K562 (cell line): ENCODE measurements around the gene RPTOR. TPM values are rescaled to one million over a fixed set of nuclear protein-coding genes. Genes with fewer than 3 reads are reported as not detected.

Source experiments
- ATF7 ChIP-seq: fragments of 450-650 bp; IDR thresholded peaks from 2 replicates; pipeline ENCODE4 v1.7.1; 2014; ENCODE audit warnings: mild to moderate bottlenecking, moderate library complexity
- CREBBP ChIP-seq: IDR thresholded peaks from one replicate; pipeline ENCODE4 v1.6.1; 2012; ENCODE audit warnings: low read depth, mild to moderate bottlenecking, control low read depth, inconsistent platforms, low read length
- ELF2 ChIP-seq: fragments of 250-450 bp; sonication (Bioruptor Pico); IDR thresholded peaks from 2 replicates; pipeline ENCODE4 v1.5.0; 2021; ENCODE audit warnings: mild to moderate bottlenecking
- MEF2D ChIP-seq: conservative IDR thresholded peaks from 2 replicates; pipeline ENCODE4 v1.6.1; 2016; ENCODE audit warnings: low read depth, missing genetic modification characterization, missing compliant biosample characterization
- NFIC ChIP-seq: fragments of 450-650 bp; IDR thresholded peaks from 2 replicates; pipeline ENCODE4 v1.6.1; 2017; ENCODE audit warnings: mild to moderate bottlenecking, inconsistent platforms
- NFRKB ChIP-seq: fragments of 450-650 bp; IDR thresholded peaks from 2 replicates; pipeline ENCODE4 v1.6.1; 2016; ENCODE audit warnings: low read depth
- PHF8 ChIP-seq: fragments of 200-600 bp; sonication (generic); IDR thresholded peaks from 2 replicates; pipeline ENCODE4 v1.6.1; 2012; ENCODE audit warnings: mixed run types, mild to moderate bottlenecking, inconsistent platforms, low read length, moderate library complexity, borderline replicate concordance
- SP1 ChIP-seq: sonication (generic); formaldehyde crosslinking; IDR thresholded peaks from 2 replicates; pipeline ENCODE4 v1.8.1; 2022; ENCODE audit warnings: mild to moderate bottlenecking, missing genetic modification reagents
- TAF1 ChIP-seq: IDR thresholded peaks from 2 replicates; pipeline ENCODE4 v1.6.1; 2011; ENCODE audit warnings: mild to moderate bottlenecking, low read length, moderate library complexity; ENCODE audit not compliant: insufficient read depth, control insufficient read depth, severe bottlenecking; ENCODE audit errors: extremely low read depth
- ZBTB7A ChIP-seq: IDR thresholded peaks from 2 replicates; pipeline ENCODE4 v1.6.1; 2011; ENCODE audit warnings: low read depth, mild to moderate bottlenecking, low read length, moderate library complexity, borderline replicate concordance; ENCODE audit not compliant: control insufficient read depth
- ZNF253 ChIP-seq: fragments of 250-450 bp; sonication (Bioruptor Pico); conservative IDR thresholded peaks from 2 replicates; pipeline ENCODE4 v1.6.1; 2021; ENCODE audit warnings: mild to moderate bottlenecking
- ZNF57 ChIP-seq: fragments of 450-650 bp; formaldehyde crosslinking; IDR thresholded peaks from 2 replicates; pipeline ENCODE4 v1.4.0; 2020; ENCODE audit warnings: mild to moderate bottlenecking, moderate library complexity
- polyA plus RNA-seq, 8 experiments: library from polyadenylated mRNA; depleted of rRNA in 4 of 8; stranded (reverse) in 5 of 8; unstranded in 3 of 8; fragments of >200 nt; fragmentation: Nextera tagmentation in 2 of 8; fragmentation: Illumina TruSeq in 1 of 8; extraction: Ambion mirVana in 2 of 8; extraction: Trizol in 1 of 8; gene quantifications; 2 replicates each; pipeline versions ENCODE4 v1.2.1 to v1.2.3, GENCODE V29; 2011 to 2014; ENCODE audit warnings: inconsistent platforms in 1 of 8, missing spikeins in 1 of 8
- total RNA-seq, 7 experiments: library from RNA; depleted of rRNA in 6 of 7; stranded (reverse); fragments of >200 nt in 6 of 7; fragmentation: Illumina TruSeq in 2 of 7; extraction: Trizol in 2 of 7; gene quantifications; 2 replicates each; pipeline versions ENCODE4 v1.2.1 to v1.2.3, GENCODE V29; 2011 to 2021; ENCODE audit warnings: low replicate concordance in 1 of 7
- TF ChIP-seq, protein P1 (sequence below): fragments of 200-800 bp; sonication (Bioruptor generic); IDR thresholded peaks from 2 replicates; pipeline ENCODE4 v1.6.1; 2017; ENCODE audit warnings: missing genetic modification characterization, missing compliant biosample characterization
- TF ChIP-seq, protein P2 (sequence below), 3 experiments: IDR thresholded peaks in 2 of 3; conservative IDR thresholded peaks in 1 of 3; 2 replicates each; pipeline ENCODE4 v1.5.1; 2011 to 2012; ENCODE audit warnings: low read length in 3 of 3, mild to moderate bottlenecking in 3 of 3, control low read depth in 2 of 3, improper control_type of control experiment in 1 of 3, inconsistent platforms in 1 of 3, low read depth in 1 of 3, mixed read lengths in 1 of 3, moderate library complexity in 1 of 3; ENCODE audit not compliant: insufficient read depth in 2 of 3
- TF ChIP-seq, protein P3 (sequence below): fragments of 450-650 bp; IDR thresholded peaks from 2 replicates; pipeline ENCODE4 v1.6.1; 2014; ENCODE audit warnings: low read depth, mild to moderate bottlenecking, moderate library complexity, borderline replicate concordance
- TF ChIP-seq, protein P4 (sequence below): fragments of 450-650 bp; formaldehyde crosslinking; IDR thresholded peaks from 2 replicates; pipeline ENCODE4 v1.4.0; 2020; ENCODE audit warnings: mild to moderate bottlenecking, mixed read lengths
- TF ChIP-seq, protein P5 (sequence below): IDR thresholded peaks from 2 replicates; pipeline ENCODE4 v1.6.1; 2014; ENCODE audit warnings: antibody characterized with exemption
- TF ChIP-seq, protein P6 (sequence below): fragments of 450-650 bp; IDR thresholded peaks from 2 replicates; pipeline ENCODE4 v1.6.1; 2016; ENCODE audit warnings: mild to moderate bottlenecking

Gene RPTOR
- total and polyA plus RNA-seq, 9 of the 15 experiments (the other 6 are each of a cell fraction or from before 2014, with no cell fraction given), result 0.24 to 54.1 (median 10.2) TPM

DNA sequence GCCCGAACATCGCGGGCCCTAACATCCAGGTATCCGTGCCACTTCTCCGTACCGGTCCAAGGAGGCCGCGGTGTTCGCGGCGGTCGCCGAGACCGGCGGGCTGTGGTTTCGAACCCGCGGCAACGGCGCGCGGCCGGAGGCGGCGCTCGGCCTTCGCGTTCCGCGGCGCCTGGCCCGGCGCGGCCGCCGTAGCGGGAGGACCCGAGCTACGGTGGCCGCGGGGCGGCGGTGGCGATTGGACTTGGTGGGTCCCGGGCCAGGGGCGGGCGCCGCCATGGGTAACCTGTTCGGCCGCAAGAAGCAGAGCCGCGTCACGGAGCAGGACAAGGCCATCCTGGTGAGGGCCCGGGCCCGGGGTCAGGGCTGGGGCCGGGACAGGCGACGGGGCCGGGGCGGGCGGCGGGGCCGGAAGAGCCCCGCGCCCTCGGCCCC lies 447.0 kb downstream of the RPTOR start, which contains the start of gene CHMP6 (continued):
- TF ChIP-seq, protein P1, sequence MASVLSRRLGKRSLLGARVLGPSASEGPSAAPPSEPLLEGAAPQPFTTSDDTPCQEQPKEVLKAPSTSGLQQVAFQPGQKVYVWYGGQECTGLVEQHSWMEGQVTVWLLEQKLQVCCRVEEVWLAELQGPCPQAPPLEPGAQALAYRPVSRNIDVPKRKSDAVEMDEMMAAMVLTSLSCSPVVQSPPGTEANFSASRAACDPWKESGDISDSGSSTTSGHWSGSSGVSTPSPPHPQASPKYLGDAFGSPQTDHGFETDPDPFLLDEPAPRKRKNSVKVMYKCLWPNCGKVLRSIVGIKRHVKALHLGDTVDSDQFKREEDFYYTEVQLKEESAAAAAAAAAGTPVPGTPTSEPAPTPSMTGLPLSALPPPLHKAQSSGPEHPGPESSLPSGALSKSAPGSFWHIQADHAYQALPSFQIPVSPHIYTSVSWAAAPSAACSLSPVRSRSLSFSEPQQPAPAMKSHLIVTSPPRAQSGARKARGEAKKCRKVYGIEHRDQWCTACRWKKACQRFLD (CRISPR knock-in tag), result no peak
- TF ChIP-seq ZNF253 (CRISPR knock-in tag) (no peak), ZBTB7A (peak; percentile 94), CREBBP (no peak), ATF7 (peak; percentile 52; the same call in 1 of the 2 replicates), PHF8 (peak; percentile 69; the same call in 1 of the 2 replicates), TAF1 (peak; percentile 51), NFRKB (no peak), ELF2 (no peak), SP1 (CRISPR knock-in tag) (no peak), MEF2D (tag) (no peak), NFIC (no peak), ZNF57 (no peak)
- TF ChIP-seq, protein P2, sequence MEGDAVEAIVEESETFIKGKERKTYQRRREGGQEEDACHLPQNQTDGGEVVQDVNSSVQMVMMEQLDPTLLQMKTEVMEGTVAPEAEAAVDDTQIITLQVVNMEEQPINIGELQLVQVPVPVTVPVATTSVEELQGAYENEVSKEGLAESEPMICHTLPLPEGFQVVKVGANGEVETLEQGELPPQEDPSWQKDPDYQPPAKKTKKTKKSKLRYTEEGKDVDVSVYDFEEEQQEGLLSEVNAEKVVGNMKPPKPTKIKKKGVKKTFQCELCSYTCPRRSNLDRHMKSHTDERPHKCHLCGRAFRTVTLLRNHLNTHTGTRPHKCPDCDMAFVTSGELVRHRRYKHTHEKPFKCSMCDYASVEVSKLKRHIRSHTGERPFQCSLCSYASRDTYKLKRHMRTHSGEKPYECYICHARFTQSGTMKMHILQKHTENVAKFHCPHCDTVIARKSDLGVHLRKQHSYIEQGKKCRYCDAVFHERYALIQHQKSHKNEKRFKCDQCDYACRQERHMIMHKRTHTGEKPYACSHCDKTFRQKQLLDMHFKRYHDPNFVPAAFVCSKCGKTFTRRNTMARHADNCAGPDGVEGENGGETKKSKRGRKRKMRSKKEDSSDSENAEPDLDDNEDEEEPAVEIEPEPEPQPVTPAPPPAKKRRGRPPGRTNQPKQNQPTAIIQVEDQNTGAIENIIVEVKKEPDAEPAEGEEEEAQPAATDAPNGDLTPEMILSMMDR (IDR thresholded peaks at IDR 0.05 in 2 of 3, conservative IDR thresholded peaks at IDR 0.05 in 1 of 3; ENCODE audit: insufficient read depth in 2 of 3, low read depth in 1 of 3, low read length in 3 of 3), result peak in 2 of 3 experiments; percentile 38 to 66; a peak in 3 of 6 replicates
- TF ChIP-seq, protein P3, sequence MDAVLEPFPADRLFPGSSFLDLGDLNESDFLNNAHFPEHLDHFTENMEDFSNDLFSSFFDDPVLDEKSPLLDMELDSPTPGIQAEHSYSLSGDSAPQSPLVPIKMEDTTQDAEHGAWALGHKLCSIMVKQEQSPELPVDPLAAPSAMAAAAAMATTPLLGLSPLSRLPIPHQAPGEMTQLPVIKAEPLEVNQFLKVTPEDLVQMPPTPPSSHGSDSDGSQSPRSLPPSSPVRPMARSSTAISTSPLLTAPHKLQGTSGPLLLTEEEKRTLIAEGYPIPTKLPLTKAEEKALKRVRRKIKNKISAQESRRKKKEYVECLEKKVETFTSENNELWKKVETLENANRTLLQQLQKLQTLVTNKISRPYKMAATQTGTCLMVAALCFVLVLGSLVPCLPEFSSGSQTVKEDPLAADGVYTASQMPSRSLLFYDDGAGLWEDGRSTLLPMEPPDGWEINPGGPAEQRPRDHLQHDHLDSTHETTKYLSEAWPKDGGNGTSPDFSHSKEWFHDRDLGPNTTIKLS, result peak; percentile 51; the same call in 1 of the 2 replicates
- TF ChIP-seq, protein P4, sequence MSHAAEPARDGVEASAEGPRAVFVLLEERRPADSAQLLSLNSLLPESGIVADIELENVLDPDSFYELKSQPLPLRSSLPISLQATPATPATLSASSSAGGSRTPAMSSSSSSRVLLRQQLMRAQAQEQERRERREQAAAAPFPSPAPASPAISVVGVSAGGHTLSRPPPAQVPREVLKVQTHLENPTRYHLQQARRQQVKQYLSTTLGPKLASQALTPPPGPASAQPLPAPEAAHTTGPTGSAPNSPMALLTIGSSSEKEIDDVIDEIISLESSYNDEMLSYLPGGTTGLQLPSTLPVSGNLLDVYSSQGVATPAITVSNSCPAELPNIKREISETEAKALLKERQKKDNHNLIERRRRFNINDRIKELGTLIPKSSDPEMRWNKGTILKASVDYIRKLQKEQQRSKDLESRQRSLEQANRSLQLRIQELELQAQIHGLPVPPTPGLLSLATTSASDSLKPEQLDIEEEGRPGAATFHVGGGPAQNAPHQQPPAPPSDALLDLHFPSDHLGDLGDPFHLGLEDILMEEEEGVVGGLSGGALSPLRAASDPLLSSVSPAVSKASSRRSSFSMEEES (CRISPR knock-in tag), result no peak
- TF ChIP-seq, protein P5, sequence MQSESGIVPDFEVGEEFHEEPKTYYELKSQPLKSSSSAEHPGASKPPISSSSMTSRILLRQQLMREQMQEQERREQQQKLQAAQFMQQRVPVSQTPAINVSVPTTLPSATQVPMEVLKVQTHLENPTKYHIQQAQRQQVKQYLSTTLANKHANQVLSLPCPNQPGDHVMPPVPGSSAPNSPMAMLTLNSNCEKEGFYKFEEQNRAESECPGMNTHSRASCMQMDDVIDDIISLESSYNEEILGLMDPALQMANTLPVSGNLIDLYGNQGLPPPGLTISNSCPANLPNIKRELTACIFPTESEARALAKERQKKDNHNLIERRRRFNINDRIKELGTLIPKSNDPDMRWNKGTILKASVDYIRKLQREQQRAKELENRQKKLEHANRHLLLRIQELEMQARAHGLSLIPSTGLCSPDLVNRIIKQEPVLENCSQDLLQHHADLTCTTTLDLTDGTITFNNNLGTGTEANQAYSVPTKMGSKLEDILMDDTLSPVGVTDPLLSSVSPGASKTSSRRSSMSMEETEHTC, result no peak
- TF ChIP-seq, protein P6, sequence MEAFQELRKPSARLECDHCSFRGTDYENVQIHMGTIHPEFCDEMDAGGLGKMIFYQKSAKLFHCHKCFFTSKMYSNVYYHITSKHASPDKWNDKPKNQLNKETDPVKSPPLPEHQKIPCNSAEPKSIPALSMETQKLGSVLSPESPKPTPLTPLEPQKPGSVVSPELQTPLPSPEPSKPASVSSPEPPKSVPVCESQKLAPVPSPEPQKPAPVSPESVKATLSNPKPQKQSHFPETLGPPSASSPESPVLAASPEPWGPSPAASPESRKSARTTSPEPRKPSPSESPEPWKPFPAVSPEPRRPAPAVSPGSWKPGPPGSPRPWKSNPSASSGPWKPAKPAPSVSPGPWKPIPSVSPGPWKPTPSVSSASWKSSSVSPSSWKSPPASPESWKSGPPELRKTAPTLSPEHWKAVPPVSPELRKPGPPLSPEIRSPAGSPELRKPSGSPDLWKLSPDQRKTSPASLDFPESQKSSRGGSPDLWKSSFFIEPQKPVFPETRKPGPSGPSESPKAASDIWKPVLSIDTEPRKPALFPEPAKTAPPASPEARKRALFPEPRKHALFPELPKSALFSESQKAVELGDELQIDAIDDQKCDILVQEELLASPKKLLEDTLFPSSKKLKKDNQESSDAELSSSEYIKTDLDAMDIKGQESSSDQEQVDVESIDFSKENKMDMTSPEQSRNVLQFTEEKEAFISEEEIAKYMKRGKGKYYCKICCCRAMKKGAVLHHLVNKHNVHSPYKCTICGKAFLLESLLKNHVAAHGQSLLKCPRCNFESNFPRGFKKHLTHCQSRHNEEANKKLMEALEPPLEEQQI, result no peak
